Fibroblast of lung (primary cell): ENCODE results near the gene KRTAP10-12. TPM values are rescaled to one million over a fixed set of nuclear protein-coding genes. Genes with fewer than 3 reads are reported as not detected.

Source experiments
- DNase-seq, 2 donors: peaks; one replicate each; pipeline versions ENCODE4 v3.0.0 to v3.0.0-alpha.2; 2010; ENCODE audit warnings: low read depth in 2 of 2
- H2AFZ ChIP-seq: 2 replicates; pipeline ENCODE4 v1.5.1; 2012; ENCODE audit warnings: low read length, control low read depth, inconsistent platforms
- H3K27ac ChIP-seq: 2 replicates; pipeline ENCODE4 v1.5.1; 2011; ENCODE audit warnings: low read length, control low read depth; ENCODE audit not compliant: insufficient read depth
- H3K27me3 ChIP-seq: 2 replicates; pipeline ENCODE4 v1.5.1; 2011; ENCODE audit warnings: mild to moderate bottlenecking, low read length; ENCODE audit not compliant: control insufficient read depth, insufficient read depth
- H3K36me3 ChIP-seq: 2 replicates; pipeline ENCODE4 v1.5.1; 2011; ENCODE audit warnings: low read length; ENCODE audit not compliant: control insufficient read depth, insufficient read depth
- H3K4me1 ChIP-seq: 2 replicates; pipeline ENCODE4 v1.5.1; 2011; ENCODE audit warnings: low read length; ENCODE audit not compliant: control insufficient read depth, insufficient read depth; ENCODE audit errors: extremely low read depth
- H3K4me2 ChIP-seq: 2 replicates; pipeline ENCODE4 v1.5.1; 2011; ENCODE audit warnings: low read length, control low read depth; ENCODE audit not compliant: insufficient read depth; ENCODE audit errors: extremely low read depth
- H3K4me3 ChIP-seq, 4 experiments: fragments of 200-600 bp in 1 of 4; sonication (generic) in 1 of 4; replicated peaks in 1 of 4; 2 replicates each; pipeline ENCODE4 v1.5.1; 2011 to 2016; ENCODE audit warnings: low read length in 4 of 4, low read depth in 3 of 4, mild to moderate bottlenecking in 3 of 4, control low read depth in 2 of 4, inconsistent platforms in 1 of 4, mixed read lengths in 1 of 4; ENCODE audit not compliant: insufficient read depth in 1 of 4; ENCODE audit errors: control extremely low read depth in 1 of 4
- H3K79me2 ChIP-seq: 2 replicates; pipeline ENCODE4 v1.5.1; 2012; ENCODE audit warnings: mild to moderate bottlenecking, low read length, inconsistent platforms; ENCODE audit not compliant: control insufficient read depth, insufficient read depth
- H3K9ac ChIP-seq: 2 replicates; pipeline ENCODE4 v1.5.1; 2011; ENCODE audit warnings: mild to moderate bottlenecking, low read length, control low read depth; ENCODE audit not compliant: insufficient read depth
- H3K9me3 ChIP-seq: 2 replicates; pipeline ENCODE4 v1.5.1; 2012; ENCODE audit warnings: low read depth, low read length; ENCODE audit not compliant: control insufficient read depth, insufficient read depth
- H4K20me1 ChIP-seq: 2 replicates; pipeline ENCODE4 v1.5.1; 2011; ENCODE audit warnings: low read length; ENCODE audit not compliant: control insufficient read depth, insufficient read depth; ENCODE audit errors: extremely low read depth
- EZH2 ChIP-seq: IDR thresholded peaks from 2 replicates; pipeline ENCODE4 v1.5.1; 2012; ENCODE audit warnings: low read length, control low read depth, mild to moderate bottlenecking; ENCODE audit errors: missing control alignments
- polyA plus RNA-seq, 2 donors: library from polyadenylated mRNA; depleted of rRNA in 1 of 2; stranded (reverse) in 1 of 2; unstranded in 1 of 2; fragments of >200 nt; gene quantifications; 2 replicates each; pipeline ENCODE4 v1.2.1, GENCODE V29; 2011 to 2012; ENCODE audit warnings: missing spikeins in 1 of 2
- total RNA-seq: library from RNA; depleted of rRNA; stranded (reverse); fragments of >200 nt; gene quantifications from 2 replicates; pipeline ENCODE4 v1.2.1, GENCODE V29; 2014
- TF ChIP-seq, protein P1 (sequence below), 2 donors: IDR thresholded peaks in 1 of 2; conservative IDR thresholded peaks in 1 of 2; 1 replicate in 1 of 2; 2 replicates in 1 of 2; pipeline ENCODE4 v1.5.1; 2011 to 2012; ENCODE audit warnings: low read length in 2 of 2, control low read depth in 1 of 2, inconsistent platforms in 1 of 2, low read depth in 1 of 2, mild to moderate bottlenecking in 1 of 2

The KRTAP10-12 gene
- total and polyA plus RNA-seq, 2 donors (not counting 1 experiment from before 2014, with no cell fraction given), result not detected

- H3K27me3 ChIP-seq, result peaks cover 14% of the 10 kb centered on the region
- H3K9ac ChIP-seq, result no peak overlapping the region
- no peak for DNase-seq
- H2AFZ ChIP-seq, result no peak overlapping the region
- no peak overlapping the region for H3K27ac ChIP-seq
- H4K20me1 ChIP-seq, result no peaks in the 10 kb centered on the region
- H3K4me3 ChIP-seq, result no peak overlapping the region
- no peaks in the 10 kb centered on the region for H3K4me1 ChIP-seq
- H3K36me3 ChIP-seq, result no peaks in the 10 kb centered on the region
- H3K9me3 ChIP-seq, result no peaks in the 10 kb centered on the region
- H3K79me2 ChIP-seq, result no peaks in the 10 kb centered on the region
- no peak for TF ChIP-seq EZH2
- TF ChIP-seq, protein P1, sequence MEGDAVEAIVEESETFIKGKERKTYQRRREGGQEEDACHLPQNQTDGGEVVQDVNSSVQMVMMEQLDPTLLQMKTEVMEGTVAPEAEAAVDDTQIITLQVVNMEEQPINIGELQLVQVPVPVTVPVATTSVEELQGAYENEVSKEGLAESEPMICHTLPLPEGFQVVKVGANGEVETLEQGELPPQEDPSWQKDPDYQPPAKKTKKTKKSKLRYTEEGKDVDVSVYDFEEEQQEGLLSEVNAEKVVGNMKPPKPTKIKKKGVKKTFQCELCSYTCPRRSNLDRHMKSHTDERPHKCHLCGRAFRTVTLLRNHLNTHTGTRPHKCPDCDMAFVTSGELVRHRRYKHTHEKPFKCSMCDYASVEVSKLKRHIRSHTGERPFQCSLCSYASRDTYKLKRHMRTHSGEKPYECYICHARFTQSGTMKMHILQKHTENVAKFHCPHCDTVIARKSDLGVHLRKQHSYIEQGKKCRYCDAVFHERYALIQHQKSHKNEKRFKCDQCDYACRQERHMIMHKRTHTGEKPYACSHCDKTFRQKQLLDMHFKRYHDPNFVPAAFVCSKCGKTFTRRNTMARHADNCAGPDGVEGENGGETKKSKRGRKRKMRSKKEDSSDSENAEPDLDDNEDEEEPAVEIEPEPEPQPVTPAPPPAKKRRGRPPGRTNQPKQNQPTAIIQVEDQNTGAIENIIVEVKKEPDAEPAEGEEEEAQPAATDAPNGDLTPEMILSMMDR (conservative IDR thresholded peaks at IDR 0.05 in 1 of 2, IDR thresholded peaks at IDR 0.05 in 1 of 2; ENCODE audit: low read depth in 1 of 2, low read length in 2 of 2), result no peak
- no peak overlapping the region for H3K4me2 ChIP-seq
These were observed 27.2 kb downstream of the KRTAP10-12 start for GRCh38 chr21:44724196-44724595.

- Histone ChIP-seq H3K9ac (no peak overlapping the region), H3K27ac (no peak overlapping the region), H4K20me1 (no peaks in the 10 kb centered on the region), H3K27me3 (peaks cover 14% of the 10 kb centered on the region), H2AFZ (no peak overlapping the region), H3K4me2 (no peak overlapping the region), H3K79me2 (no peaks in the 10 kb centered on the region), H3K4me1 (no peaks in the 10 kb centered on the region), H3K36me3 (no peaks in the 10 kb centered on the region), H3K9me3 (no peaks in the 10 kb centered on the region), H3K4me3 (no peak overlapping the region)
- DNase-seq, result no peak
- no peak for TF ChIP-seq EZH2
- TF ChIP-seq, protein P1 (conservative IDR thresholded peaks at IDR 0.05 in 1 of 2, IDR thresholded peaks at IDR 0.05 in 1 of 2; ENCODE audit: low read depth in 1 of 2, low read length in 2 of 2), result no peak
These were observed 28.0 kb downstream of the KRTAP10-12 start for GRCh38 chr21:44724926-44725325.

DNA sequence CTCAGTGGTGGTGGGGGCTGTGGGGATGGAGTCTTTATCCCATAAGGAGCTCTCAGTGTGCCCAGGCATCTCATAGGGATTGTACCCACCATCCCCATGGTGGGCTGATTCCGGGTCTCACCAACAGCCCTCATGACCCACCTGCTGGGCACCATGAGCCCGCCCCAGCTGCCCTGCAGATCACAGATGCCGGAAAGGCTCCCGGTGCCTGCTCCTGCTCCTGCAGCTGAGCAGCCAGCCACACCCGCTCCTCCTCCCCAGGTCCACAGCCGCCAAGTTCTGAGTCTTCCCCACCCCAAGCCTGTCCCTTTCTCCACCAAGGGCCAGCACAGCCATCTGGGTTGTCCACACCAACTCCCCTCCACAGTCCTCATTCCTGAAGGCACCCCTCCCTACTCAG is 29.9 kb downstream of the KRTAP10-12 start:
- no peaks in the 10 kb centered on the region for H4K20me1 ChIP-seq
- no peak overlapping the region for H2AFZ ChIP-seq
- no peak overlapping the region for H3K4me3 ChIP-seq
- H3K4me2 ChIP-seq, result no peak overlapping the region
- H3K36me3 ChIP-seq, result no peaks in the 10 kb centered on the region
- H3K79me2 ChIP-seq, result no peaks in the 10 kb centered on the region
- no peak overlapping the region for H3K9ac ChIP-seq
- no peaks in the 10 kb centered on the region for H3K9me3 ChIP-seq
- DNase-seq, result no peak
- no peak overlapping the region for H3K27ac ChIP-seq
- H3K4me1 ChIP-seq, result no peaks in the 10 kb centered on the region
- peaks cover 14% of the 10 kb centered on the region for H3K27me3 ChIP-seq
- no peak for TF ChIP-seq EZH2
- TF ChIP-seq, protein P1 (conservative IDR thresholded peaks at IDR 0.05 in 1 of 2, IDR thresholded peaks at IDR 0.05 in 1 of 2; ENCODE audit: low read depth in 1 of 2, low read length in 2 of 2), result no peak
